H1 (cell line): ENCODE data around the gene ADAMTS4. TPM values are rescaled to one million over a fixed set of nuclear protein-coding genes. Genes with fewer than 3 reads are reported as not detected.

Experiments
- CTCF ChIA-PET: fragments of 300-600 bp; sonication (Branson Sonifier 250); formaldehyde crosslinking; loops from one replicate; lab custom pipeline; 2021; ENCODE audit not compliant: partially characterized antibody; lab: Charles Lee
- POLR2A ChIA-PET: fragments of 300-600 bp; sonication (Branson Sonifier 250); formaldehyde crosslinking; loops from one replicate; lab custom pipeline; 2021; ENCODE audit warnings: inconsistent platforms; ENCODE audit not compliant: partially characterized antibody; lab: Charles Lee
- DNase-seq, 2 experiments: peaks; one replicate each; pipeline versions ENCODE4 v3.0.0 to v3.0.0-alpha.2; 2010 to 2022; ENCODE audit warnings: low spot score in 2 of 2, low read depth in 1 of 2, mixed read lengths in 1 of 2
- FAIRE-seq: peaks from 2 replicates; lab custom pipeline; 2011; peaks lifted over from hg19 to GRCh38; lab: Jason Lieb, UNC
- H2AFZ ChIP-seq: 2 replicates; pipeline ENCODE4 v1.8.1; 2012; ENCODE audit warnings: low read length, inconsistent platforms
- H2AK5ac ChIP-seq: 2 replicates; pipeline ENCODE4 v1.6.1; 2013; ENCODE audit warnings: low read depth, low read length
- H2BK120ac ChIP-seq: replicated peaks from 2 replicates; pipeline ENCODE3; 2013; ENCODE audit warnings: low read depth, low read length, inconsistent platforms
- H2BK12ac ChIP-seq: 2 replicates; pipeline ENCODE4 v1.6.1; 2013; ENCODE audit warnings: low read depth, low read length
- H2BK15ac ChIP-seq: 2 replicates; pipeline ENCODE4 v1.6.1; 2013; ENCODE audit warnings: low read length
- H2BK20ac ChIP-seq: 2 replicates; pipeline ENCODE4 v1.6.1; 2013; ENCODE audit warnings: low read length
- H2BK5ac ChIP-seq: 2 replicates; pipeline ENCODE4 v1.6.1; 2013; ENCODE audit warnings: low read depth, low read length
- H3K14ac ChIP-seq: 2 replicates; pipeline ENCODE4 v1.6.1; 2013; ENCODE audit warnings: inconsistent platforms; ENCODE audit not compliant: insufficient read length
- H3K18ac ChIP-seq: 2 replicates; pipeline ENCODE4 v1.6.1; 2013; ENCODE audit warnings: low read length; ENCODE audit errors: extremely low read depth
- H3K23ac ChIP-seq: 2 replicates; pipeline ENCODE4 v1.6.1; 2013; ENCODE audit warnings: inconsistent platforms; ENCODE audit not compliant: insufficient read length
- H3K23me2 ChIP-seq: 2 replicates; pipeline ENCODE4 v1.6.1; 2013; ENCODE audit warnings: low read depth, low read length
- H3K27ac ChIP-seq: 2 replicates; pipeline ENCODE4 v1.6.1; 2011; ENCODE audit warnings: low read depth, low read length, inconsistent platforms
- H3K27me3 ChIP-seq, 4 experiments: replicated peaks in 1 of 4; 1 replicate in 1 of 4; 2 replicates in 3 of 4; pipeline versions ENCODE4 v1.6.1 to v1.8.1; 2011 to 2013; ENCODE audit warnings: low read length in 3 of 4, mild to moderate bottlenecking in 3 of 4, inconsistent platforms in 2 of 4, mixed read lengths in 2 of 4, moderate library complexity in 1 of 4; ENCODE audit not compliant: control insufficient read depth in 3 of 4, insufficient read depth in 3 of 4; ENCODE audit errors: extremely low read depth in 1 of 4
- H3K36me3 ChIP-seq, 4 experiments: 2 replicates each; pipeline versions ENCODE4 v1.6.1 to v1.8.1; 2011 to 2013; ENCODE audit warnings: mild to moderate bottlenecking in 4 of 4, low read length in 3 of 4, moderate library complexity in 2 of 4, control low read depth in 1 of 4, inconsistent platforms in 1 of 4; ENCODE audit not compliant: insufficient read depth in 4 of 4, control insufficient read depth in 2 of 4
- H3K4ac ChIP-seq: replicated peaks from 2 replicates; pipeline ENCODE3; 2013; ENCODE audit warnings: low read length, low read depth, mixed read lengths, inconsistent platforms; ENCODE audit not compliant: insufficient read length
- H3K4me1 ChIP-seq, 4 experiments: replicated peaks in 1 of 4; 1 replicate in 1 of 4; 2 replicates in 3 of 4; pipeline versions ENCODE4 v1.6.1 to v1.8.1; 2011 to 2013; ENCODE audit warnings: low read length in 3 of 4, inconsistent platforms in 2 of 4, mixed read lengths in 1 of 4; ENCODE audit not compliant: insufficient read depth in 4 of 4, control insufficient read depth in 3 of 4
- H3K4me2 ChIP-seq, 2 experiments: 2 replicates each; pipeline versions ENCODE4 v1.6.1 to v1.8.1; 2011 to 2013; ENCODE audit warnings: low read depth in 2 of 2, low read length in 2 of 2, control low read depth in 1 of 2, inconsistent platforms in 1 of 2, mild to moderate bottlenecking in 1 of 2; ENCODE audit not compliant: insufficient read depth in 1 of 2
- H3K4me3 ChIP-seq, 4 experiments: fragments of 200-600, 300-600 bp in 1 of 4; sonication (generic), shearing (Covaris generic), sonication (Bioruptor Twin) in 1 of 4; 2 replicates each; pipeline versions ENCODE4 v1.5.1 to v1.8.1; 2011 to 2016; ENCODE audit warnings: low read length in 4 of 4, low read depth in 3 of 4, control low read depth in 2 of 4, inconsistent platforms in 2 of 4, mild to moderate bottlenecking in 2 of 4, mixed read lengths in 1 of 4, moderate library complexity in 1 of 4; ENCODE audit not compliant: insufficient read depth in 2 of 4; ENCODE audit errors: extremely low read depth in 1 of 4
- H3K56ac ChIP-seq: replicated peaks from 2 replicates; pipeline ENCODE3; 2013; ENCODE audit warnings: low read depth, mild to moderate bottlenecking, mixed read lengths, low read length, inconsistent platforms; ENCODE audit not compliant: insufficient read length
- H3K79me1 ChIP-seq: 2 replicates; pipeline ENCODE4 v1.6.1; 2013; ENCODE audit warnings: low read depth, low read length, control low read depth
- H3K79me2 ChIP-seq, 2 experiments: 2 replicates each; pipeline versions ENCODE4 v1.6.1 to v1.8.1; 2012 to 2013; ENCODE audit warnings: low read length in 2 of 2, mild to moderate bottlenecking in 2 of 2, inconsistent platforms in 1 of 2; ENCODE audit not compliant: insufficient read depth in 2 of 2, control insufficient read depth in 1 of 2
- H3K9ac ChIP-seq, 4 experiments: replicated peaks in 1 of 4; 1 replicate in 1 of 4; 2 replicates in 3 of 4; pipeline versions ENCODE4 v1.6.1 to v1.8.1; 2011 to 2013; ENCODE audit warnings: low read depth in 3 of 4, low read length in 3 of 4, control low read depth in 2 of 4, mild to moderate bottlenecking in 2 of 4, moderate library complexity in 2 of 4, inconsistent platforms in 1 of 4; ENCODE audit errors: extremely low read depth in 1 of 4
- H3K9me3 ChIP-seq, 2 experiments: 2 replicates each; pipeline versions ENCODE4 v1.6.1 to v1.8.1; 2012 to 2013; ENCODE audit warnings: mild to moderate bottlenecking in 2 of 2, moderate library complexity in 2 of 2, control low read depth in 1 of 2, inconsistent platforms in 1 of 2, low read depth in 1 of 2, low read length in 1 of 2, mixed read lengths in 1 of 2; ENCODE audit not compliant: insufficient read depth in 2 of 2
- H4K20me1 ChIP-seq, 2 experiments: replicated peaks in 1 of 2; 2 replicates each; pipeline versions ENCODE3 to v1.8.1; 2011 to 2013; ENCODE audit warnings: inconsistent platforms in 2 of 2, low read length in 2 of 2, mild to moderate bottlenecking in 1 of 2; ENCODE audit not compliant: insufficient read depth in 2 of 2, control insufficient read depth in 1 of 2
- H4K5ac ChIP-seq: 2 replicates; pipeline ENCODE4 v1.6.1; 2013; ENCODE audit warnings: low read length, low read depth, mixed read lengths, inconsistent platforms; ENCODE audit not compliant: insufficient read length
- H4K8ac ChIP-seq: 2 replicates; pipeline ENCODE4 v1.8.0; 2013; ENCODE audit warnings: mild to moderate bottlenecking, moderate library complexity, low read length, inconsistent platforms; ENCODE audit not compliant: insufficient read depth; ENCODE audit errors: extremely low read depth
- H4K91ac ChIP-seq: replicated peaks from 2 replicates; pipeline ENCODE3; 2013; ENCODE audit warnings: low read length, mixed read lengths, inconsistent platforms; ENCODE audit not compliant: insufficient read length
- BRCA1 ChIP-seq: IDR thresholded peaks from 2 replicates; pipeline ENCODE4 v1.6.1; 2012; ENCODE audit warnings: low read depth, low read length, improper control_type of control experiment
- CHD2 ChIP-seq: IDR thresholded peaks from 2 replicates; pipeline ENCODE4 v1.6.1; 2012; ENCODE audit warnings: low read length, improper control_type of control experiment
- CREB1 ChIP-seq: IDR thresholded peaks from 2 replicates; pipeline ENCODE4 v1.6.1; 2012; ENCODE audit warnings: inconsistent platforms
- EP300 ChIP-seq, 2 experiments: IDR thresholded peaks; 1 replicate in 1 of 2; 2 replicates in 1 of 2; pipeline ENCODE4 v1.6.1; 2011 to 2012; ENCODE audit warnings: low read depth in 2 of 2, low read length in 2 of 2, mild to moderate bottlenecking in 2 of 2, borderline replicate concordance in 1 of 2, inconsistent platforms in 1 of 2, moderate library complexity in 1 of 2
- GTF2F1 ChIP-seq: IDR thresholded peaks from 2 replicates; pipeline ENCODE4 v1.6.1; 2012; ENCODE audit warnings: low read depth, low read length, improper control_type of control experiment, borderline replicate concordance
- JUN ChIP-seq: IDR thresholded peaks from 2 replicates; pipeline ENCODE4 v1.6.1; 2011; ENCODE audit warnings: low read depth, mild to moderate bottlenecking, improper control_type of control experiment, low read length
- KDM4A ChIP-seq: IDR thresholded peaks from one replicate; pipeline ENCODE4 v1.7.1; 2012; ENCODE audit warnings: low read depth, mild to moderate bottlenecking, moderate library complexity, low read length, inconsistent platforms; ENCODE audit not compliant: severe bottlenecking
- SIN3A ChIP-seq, 2 experiments: IDR thresholded peaks in 1 of 2; conservative IDR thresholded peaks in 1 of 2; 2 replicates each; pipeline ENCODE4 v1.6.1; 2011 to 2012; ENCODE audit warnings: low read length in 2 of 2, improper control_type of control experiment in 1 of 2, low read depth in 1 of 2, mild to moderate bottlenecking in 1 of 2
- SP1 ChIP-seq: IDR thresholded peaks from 2 replicates; pipeline ENCODE4 v1.6.1; 2011; ENCODE audit warnings: low read depth, low read length
- SP2 ChIP-seq: IDR thresholded peaks from 2 replicates; pipeline ENCODE4 v1.6.1; 2012; ENCODE audit warnings: mild to moderate bottlenecking, low read length, inconsistent platforms
- SP4 ChIP-seq: IDR thresholded peaks from 2 replicates; pipeline ENCODE4 v1.6.1; 2012; ENCODE audit warnings: low read length, inconsistent platforms
- SRF ChIP-seq: IDR thresholded peaks from 2 replicates; pipeline ENCODE4 v1.6.1; 2011; ENCODE audit warnings: mild to moderate bottlenecking, low read depth, low read length, moderate library complexity
- TAF7 ChIP-seq: optimal IDR thresholded peaks from 2 replicates; pipeline ENCODE3; 2011; ENCODE audit warnings: low read depth, mild to moderate bottlenecking, inconsistent platforms, low read length, moderate library complexity, borderline replicate concordance
- TEAD4 ChIP-seq: IDR thresholded peaks from 2 replicates; pipeline ENCODE4 v1.6.1; 2012; ENCODE audit warnings: low read depth, low read length, inconsistent platforms, mixed read lengths
- WGBS, 2 experiments: shearing (Covaris generic) in 1 of 2; methylation state at CpG; one replicate each; pipeline versions ENCODE4 v1.1.6 to v1.1.7; 2013 to 2015; ENCODE audit warnings: low lambda C conversion rate in 2 of 2, mixed read lengths in 2 of 2, inconsistent platforms in 1 of 2, low coverage in 1 of 2, missing lambda C conversion rate in 1 of 2; ENCODE audit not compliant: insufficient replicate concordance in 2 of 2, insufficient coverage in 1 of 2, insufficient read length in 1 of 2; ENCODE audit errors: extremely low coverage in 1 of 2, missing lambda C conversion rate in 1 of 2; 5-methylcytosine and 5-hydroxymethylcytosine counted together
- polyA plus RNA-seq, 7 experiments: library from polyadenylated mRNA; depleted of rRNA in 3 of 7; stranded (reverse) in 5 of 7; unstranded in 2 of 7; fragments of >200 nt in 5 of 7; fragments of 200-250 nt in 2 of 7; gene quantifications; 1 replicate in 5 of 7; 2 replicates in 1 of 7; 4 replicates in 1 of 7; pipeline versions ENCODE4 v1.2.1 to v1.2.3, GENCODE V29; 2011 to 2013; ENCODE audit warnings: missing spikeins in 2 of 7, mixed read lengths in 2 of 7
- total RNA-seq: library from RNA; stranded (reverse); fragmentation: NEBNext Ultra II Directional; extraction: Animal tissue kit (Norgen Biotek cat#: 25700); gene quantifications from 2 replicates; pipeline ENCODE4 v1.2.1, GENCODE V29; 2021

ADAMTS4 gene
- total and polyA plus RNA-seq, 2 of the 8 experiments (the other 6 are each of a cell fraction or from before 2014, with no cell fraction given) = 4.6 to 7.2 TPM

DNA sequence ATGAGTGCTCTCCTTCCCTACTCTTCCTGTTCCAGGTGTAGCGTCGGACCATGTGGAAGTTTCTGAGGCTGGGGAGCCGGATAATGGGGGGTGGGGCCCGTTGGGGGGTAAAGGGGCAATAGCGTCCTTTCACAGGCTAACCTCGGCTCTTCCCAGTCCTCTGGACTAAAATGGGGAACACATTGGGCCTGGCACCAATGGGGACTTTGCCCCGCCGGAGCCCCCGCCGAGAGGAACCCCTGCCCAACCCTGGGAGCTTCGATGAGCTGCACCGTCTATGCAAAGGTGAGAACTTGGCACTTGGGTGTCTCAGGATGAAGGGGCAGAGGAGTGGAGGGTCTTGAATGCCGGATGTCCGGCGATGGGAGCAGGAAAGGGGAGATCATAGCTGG is 27.5 kb upstream of the ADAMTS4 start:
- H3K23me2 ChIP-seq = peaks cover 8% of the 10 kb centered on the region
- DNase-seq = no peak
- H3K14ac ChIP-seq = no peak overlapping the region
- no peak overlapping the region for H3K27ac ChIP-seq
- peak overlapping the region; percentile 66; the same call in 1 of the 2 replicates for H2BK5ac ChIP-seq
- no peaks in the 10 kb centered on the region for H3K79me1 ChIP-seq
- no peaks in the 10 kb centered on the region for H3K9me3 ChIP-seq
- POLR2A ChIA-PET = interaction anchor here (0.8 to 2.2 kb wide), 11 partner anchors 9 to 154 kb away, joined by 3 to 26 read pairs (median 4); partner anchors contain the start of genes NDUFS2 and PCP4L1
- H4K5ac ChIP-seq = peak overlapping the region; percentile 23
- peak overlapping the region; percentile 83; the same call in 1 of the 2 replicates for H2AFZ ChIP-seq
- H2BK120ac ChIP-seq = no peak overlapping the region
- no peak overlapping the region for H2BK20ac ChIP-seq
- peak overlapping the region; percentile 95; the same call in 1 of the 2 replicates for H2BK15ac ChIP-seq
- peaks cover 0 to 10% (median 8%) of the 10 kb centered on the region in 4 experiments; a peak in 5 of 8 replicates for H3K36me3 ChIP-seq
- peak overlapping the region; percentile 87; the same call in 1 of the 2 replicates for H3K18ac ChIP-seq
- H3K4me2 ChIP-seq = peak overlapping the region; percentile 87 to 94
- peak overlapping the region; percentile 13 for H4K91ac ChIP-seq
- peak overlapping the region; percentile 60; the same call in 1 of the 2 replicates for H2BK12ac ChIP-seq
- H3K4me3 ChIP-seq = peak overlapping the region; percentile 75 to 93 (median 83)
- no peak for FAIRE-seq
- no peaks in the 10 kb centered on the region for H4K20me1 ChIP-seq
- H4K8ac ChIP-seq = peak overlapping the region; percentile 40; the same call in 1 of the 2 replicates
- H3K4ac ChIP-seq = peak overlapping the region; percentile 10
- no peaks in the 10 kb centered on the region for H3K79me2 ChIP-seq
- CTCF ChIA-PET = interaction anchor here (0.7 to 23.7 kb wide), 27 partner anchors 9 to 201 kb away, joined by 3 to 427 read pairs (median 10); partner anchors contain the start of genes ADAMTS4, FCER1G, NDUFS2 and NR1I3
- H3K23ac ChIP-seq = no peak overlapping the region
- peaks cover 2 to 6% (median 4%) of the 10 kb centered on the region in 4 experiments for H3K4me1 ChIP-seq
- 0 out of 7 replicates have a peak, but pooled peaks cover 0 to 2% (median 0%) of the 10 kb centered on the region in 4 experiments for H3K27me3 ChIP-seq
- peak overlapping the region in 3 of 4 experiments; percentile 4 to 84 (median 41); a peak in 4 of 7 replicates for H3K9ac ChIP-seq
- 13% methylated on average over 14 of the region's 15 CpGs; no CpG with 5 or more reads in 1 of the 2 experiments for WGBS, 2 experiments
- no peak overlapping the region for H3K56ac ChIP-seq
- H2AK5ac ChIP-seq = no peak overlapping the region
- no peak for TF ChIP-seq JUN
- no peak for TF ChIP-seq SP4
- TF ChIP-seq SRF = no peak
- no peak for TF ChIP-seq SIN3A (conservative IDR thresholded peaks at IDR 0.05 in 1 of 2, IDR thresholded peaks at IDR 0.05 in 1 of 2; ENCODE audit: low read depth in 1 of 2, low read length in 2 of 2)
- no peak for TF ChIP-seq TAF7
- no peak for TF ChIP-seq BRCA1
- no peak for TF ChIP-seq TEAD4
- TF ChIP-seq EP300 (IDR thresholded peaks at IDR 0.05; ENCODE audit: borderline replicate concordance in 1 of 2, low read depth in 2 of 2, low read length in 2 of 2) = no peak
- no peak for TF ChIP-seq GTF2F1
- TF ChIP-seq KDM4A = no peak
- no peak for TF ChIP-seq CHD2
- TF ChIP-seq SP2 = no peak
- TF ChIP-seq SP1 = no peak
- no peak for TF ChIP-seq CREB1
